Measurements from ENCODE around the gene CSNK2A2. TPM values are rescaled to one million over a fixed set of nuclear protein-coding genes. Genes with fewer than 3 reads are reported as not detected.

The CSNK2A2 gene
- total and polyA plus RNA-seq, 5 donors, result 20.6 to 36.7 (median 32.4) TPM

- DNase-seq (no peak), ATAC-seq (no peak)
- intact Hi-C loops (cut with DNase I), result loop anchor here in 2 of 4 donors (2.0 kb wide), 1 partner anchor 103 kb away; no protein-coding TSS in a partner anchor
- H3K4me1 ChIP-seq (ENCODE audit: control insufficient read depth, insufficient read depth, low read length), result peaks cover 11% of the 10 kb centered on the region
- no peaks in the 10 kb centered on the region for H3K27me3 ChIP-seq (ENCODE audit: control insufficient read depth, insufficient read depth)
- no peak overlapping the region for H3K4me3 ChIP-seq (ENCODE audit: low read length)
- no peaks in the 10 kb centered on the region for H3K9me3 ChIP-seq (ENCODE audit: control insufficient read depth, low read length)
- 53% methylated on average over 8 of the region's 8 CpGs for WGBS
- H3K27ac ChIP-seq (ENCODE audit: low read length), result peak overlapping the region; percentile 55
Observed at GRCh38 chr16:58123896-58124600, 73.9 kb downstream of the CSNK2A2 start.

GRCh38 chr16:58121132-58121531 lies 76.8 kb downstream of the CSNK2A2 start:
- H3K4me1 ChIP-seq (ENCODE audit: control insufficient read depth, insufficient read depth, low read length), result peaks cover 11% of the 10 kb centered on the region

GRCh38 chr16:58120234-58120633 lies 77.7 kb downstream of the CSNK2A2 start:
- no peaks in the 10 kb centered on the region for H3K27me3 ChIP-seq (ENCODE audit: control insufficient read depth, insufficient read depth)
- peaks cover 8% of the 10 kb centered on the region for H3K4me1 ChIP-seq (ENCODE audit: control insufficient read depth, insufficient read depth, low read length)
- intact Hi-C loops (cut with DNase I), result no loop called here
- WGBS, result 21% methylated on average over 3 of the region's 3 CpGs
- peak overlapping the region; percentile 61 for H3K27ac ChIP-seq (ENCODE audit: low read length)
- H3K4me3 ChIP-seq (ENCODE audit: low read length), result no peak overlapping the region
- ATAC-seq (no peak), DNase-seq (no peak)
- no peaks in the 10 kb centered on the region for H3K9me3 ChIP-seq (ENCODE audit: control insufficient read depth, low read length)

More at GRCh38 chr16:58121132-58121531, 76.8 kb downstream of the CSNK2A2 start:
- H3K9me3 ChIP-seq (ENCODE audit: control insufficient read depth, low read length), result no peaks in the 10 kb centered on the region
- intact Hi-C loops (cut with DNase I), result no loop called here
- peak overlapping the region; percentile 8 for H3K27ac ChIP-seq (ENCODE audit: low read length)
- WGBS, result 41% methylated on average over 6 of the region's 6 CpGs
- no peak overlapping the region for H3K4me3 ChIP-seq (ENCODE audit: low read length)
- no peak for DNase-seq
- peak in 1 of 2 donors; percentile 33 for ATAC-seq
- no peaks in the 10 kb centered on the region for H3K27me3 ChIP-seq (ENCODE audit: control insufficient read depth, insufficient read depth)

GRCh38 chr16:58119509-58119845 lies 78.4 kb downstream of the CSNK2A2 start:
- WGBS, result 52% methylated on average over 8 of the region's 8 CpGs
- intact Hi-C loops (cut with DNase I), result loop anchor here in 1 of 4 donors (2.0 kb wide), 1 partner anchor 97 kb away; no protein-coding TSS in a partner anchor
- ATAC-seq (no peak), DNase-seq (no peak)
- peaks cover 8% of the 10 kb centered on the region for H3K4me1 ChIP-seq (ENCODE audit: control insufficient read depth, insufficient read depth, low read length)
- H3K4me3 ChIP-seq (ENCODE audit: low read length), result no peak overlapping the region
- no peaks in the 10 kb centered on the region for H3K27me3 ChIP-seq (ENCODE audit: control insufficient read depth, insufficient read depth)
- no peaks in the 10 kb centered on the region for H3K9me3 ChIP-seq (ENCODE audit: control insufficient read depth, low read length)
- H3K27ac ChIP-seq (ENCODE audit: low read length), result peak overlapping the region; percentile 87

- no peak overlapping the region for H3K4me3 ChIP-seq (ENCODE audit: low read length)
- WGBS, result 39% methylated on average over 5 of the region's 5 CpGs
- no peaks in the 10 kb centered on the region for H3K9me3 ChIP-seq (ENCODE audit: control insufficient read depth, low read length)
- DNase-seq, result no peak
- peaks cover 8% of the 10 kb centered on the region for H3K4me1 ChIP-seq (ENCODE audit: control insufficient read depth, insufficient read depth, low read length)
- H3K27me3 ChIP-seq (ENCODE audit: control insufficient read depth, insufficient read depth), result no peaks in the 10 kb centered on the region
- peak; percentile 50 to 61 for ATAC-seq
- intact Hi-C loops (cut with DNase I), result loop anchor here in 1 of 4 donors (2.0 kb wide), 1 partner anchor 96 kb away; no protein-coding TSS in a partner anchor
- H3K27ac ChIP-seq (ENCODE audit: low read length), result peak overlapping the region; percentile 87
Observed at GRCh38 chr16:58118801-58119508, 79.0 kb downstream of the CSNK2A2 start.

- 95% methylated on average over 6 of the region's 6 CpGs for WGBS
- ATAC-seq, result no peak
- H3K27me3 ChIP-seq (ENCODE audit: control insufficient read depth, insufficient read depth), result no peaks in the 10 kb centered on the region
- H3K4me3 ChIP-seq (ENCODE audit: low read length), result no peak overlapping the region
- no peaks in the 10 kb centered on the region for H3K9me3 ChIP-seq (ENCODE audit: control insufficient read depth, low read length)
- intact Hi-C loops (cut with DNase I), result no loop called here
- peaks cover 8% of the 10 kb centered on the region for H3K4me1 ChIP-seq (ENCODE audit: control insufficient read depth, insufficient read depth, low read length)
- H3K27ac ChIP-seq (ENCODE audit: low read length), result peak overlapping the region; percentile 53
- no peak for DNase-seq
Observed at GRCh38 chr16:58116529-58116928, 81.4 kb downstream of the CSNK2A2 start.

GRCh38 chr16:58116081-58116480 lies 81.8 kb downstream of the CSNK2A2 start:
- no peaks in the 10 kb centered on the region for H3K9me3 ChIP-seq (ENCODE audit: control insufficient read depth, low read length)
- intact Hi-C loops (cut with DNase I), result no loop called here
- DNase-seq, result peak in 1 of 3 donors; percentile 3
- no peaks in the 10 kb centered on the region for H3K27me3 ChIP-seq (ENCODE audit: control insufficient read depth, insufficient read depth)
- no peak for ATAC-seq
- peaks cover 8% of the 10 kb centered on the region for H3K4me1 ChIP-seq (ENCODE audit: control insufficient read depth, insufficient read depth, low read length)
- no peak overlapping the region for H3K4me3 ChIP-seq (ENCODE audit: low read length)
- 58% methylated on average over 6 of the region's 6 CpGs for WGBS
- H3K27ac ChIP-seq (ENCODE audit: low read length), result peak overlapping the region; percentile 53

- Histone ChIP-seq H3K27ac (ENCODE audit: low read length) (peak overlapping the region; percentile 58), H3K4me3 (ENCODE audit: low read length) (no peak overlapping the region), H3K4me1 (ENCODE audit: control insufficient read depth, insufficient read depth, low read length) (peaks cover 5% of the 10 kb centered on the region), H3K9me3 (ENCODE audit: control insufficient read depth, low read length) (no peaks in the 10 kb centered on the region), H3K27me3 (ENCODE audit: control insufficient read depth, insufficient read depth) (no peaks in the 10 kb centered on the region)
- WGBS, result 63% methylated on average over 23 of the region's 23 CpGs
- intact Hi-C loops (cut with DNase I), result loop anchor here in 1 of 4 donors (5.0 kb wide), 1 partner anchor 83 kb away; no protein-coding TSS in a partner anchor
- ATAC-seq (no peak), DNase-seq (no peak)
Observed at GRCh38 chr16:58114827-58115825, 82.8 kb downstream of the CSNK2A2 start.

GRCh38 chr16:58111302-58111627 lies 86.6 kb downstream of the CSNK2A2 start:
- intact Hi-C loops (cut with DNase I), result loop anchor here in 1 of 4 donors (5.0 kb wide), 1 partner anchor 79 kb away; no protein-coding TSS in a partner anchor
- H3K4me1 ChIP-seq (ENCODE audit: control insufficient read depth, insufficient read depth, low read length), result peaks cover 3% of the 10 kb centered on the region
- H3K27ac ChIP-seq (ENCODE audit: low read length), result no peak overlapping the region
- WGBS, result 73% methylated on average over 3 of the region's 3 CpGs
- H3K4me3 ChIP-seq (ENCODE audit: low read length), result no peak overlapping the region
- ATAC-seq, result no peak
- no peaks in the 10 kb centered on the region for H3K27me3 ChIP-seq (ENCODE audit: control insufficient read depth, insufficient read depth)
- no peak for DNase-seq
- H3K9me3 ChIP-seq (ENCODE audit: control insufficient read depth, low read length), result no peaks in the 10 kb centered on the region

GRCh38 chr16:58110571-58111301 lies 87.2 kb downstream of the CSNK2A2 start:
- Histone ChIP-seq H3K4me1 (ENCODE audit: control insufficient read depth, insufficient read depth, low read length) (peaks cover 3% of the 10 kb centered on the region), H3K27ac (ENCODE audit: low read length) (no peak overlapping the region), H3K9me3 (ENCODE audit: control insufficient read depth, low read length) (no peaks in the 10 kb centered on the region), H3K27me3 (ENCODE audit: control insufficient read depth, insufficient read depth) (no peaks in the 10 kb centered on the region), H3K4me3 (ENCODE audit: low read length) (no peak overlapping the region)
- intact Hi-C loops (cut with DNase I), result loop anchor here in 1 of 4 donors (5.0 kb wide), 1 partner anchor 78 kb away; no protein-coding TSS in a partner anchor
- ATAC-seq (peak; percentile 41 to 47), DNase-seq (peak in 2 of 3 donors; percentile 61 to 64)
- 22% methylated on average over 12 of the region's 12 CpGs for WGBS

Data from right cardiac atrium (tissue), 5 donors.